Neural progenitor cell (in vitro differentiated cells): Measurements from ENCODE around the gene BLOC1S4.

Experiments
- EZH2 ChIP-seq: fragments of 200-600 bp; sonication (generic); IDR thresholded peaks from 2 replicates; pipeline ENCODE4 v1.6.1; 2017; ENCODE audit warnings: antibody characterized with exemption, mild to moderate bottlenecking, moderate library complexity
- EZH2phosphoT487 ChIP-seq: fragments of 200-600 bp; sonication (generic); IDR thresholded peaks from 2 replicates; pipeline ENCODE4 v1.6.1; 2017; ENCODE audit warnings: antibody characterized with exemption
- TF ChIP-seq, protein P1 (sequence below): fragments of 200-600 bp; sonication (generic); IDR thresholded peaks from 2 replicates; pipeline ENCODE4 v1.5.1; 2017; ENCODE audit warnings: antibody characterized with exemption, mild to moderate bottlenecking

DNA sequence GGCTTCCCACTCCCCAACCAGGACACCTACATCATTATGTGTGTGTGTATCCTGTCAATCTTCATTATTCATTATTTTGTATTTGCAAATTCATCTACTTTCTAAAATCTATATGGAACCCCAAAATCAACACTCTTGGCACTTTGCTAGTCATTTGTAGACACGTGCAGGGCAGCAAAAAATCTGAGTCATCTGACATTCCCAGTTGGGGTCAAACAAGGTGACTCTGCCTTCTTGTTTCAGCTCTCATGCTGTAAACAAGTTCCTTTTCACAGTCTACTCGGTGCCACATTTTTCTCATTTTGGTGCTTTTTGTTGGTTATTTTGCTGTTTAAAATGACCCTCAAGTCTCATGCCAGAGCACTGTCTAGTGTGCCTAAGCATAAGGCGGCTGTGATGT, 12.2 kb upstream of the BLOC1S4 start:
- TF ChIP-seq EZH2 (no peak), EZH2phosphoT487 (no peak)
- TF ChIP-seq, protein P1, sequence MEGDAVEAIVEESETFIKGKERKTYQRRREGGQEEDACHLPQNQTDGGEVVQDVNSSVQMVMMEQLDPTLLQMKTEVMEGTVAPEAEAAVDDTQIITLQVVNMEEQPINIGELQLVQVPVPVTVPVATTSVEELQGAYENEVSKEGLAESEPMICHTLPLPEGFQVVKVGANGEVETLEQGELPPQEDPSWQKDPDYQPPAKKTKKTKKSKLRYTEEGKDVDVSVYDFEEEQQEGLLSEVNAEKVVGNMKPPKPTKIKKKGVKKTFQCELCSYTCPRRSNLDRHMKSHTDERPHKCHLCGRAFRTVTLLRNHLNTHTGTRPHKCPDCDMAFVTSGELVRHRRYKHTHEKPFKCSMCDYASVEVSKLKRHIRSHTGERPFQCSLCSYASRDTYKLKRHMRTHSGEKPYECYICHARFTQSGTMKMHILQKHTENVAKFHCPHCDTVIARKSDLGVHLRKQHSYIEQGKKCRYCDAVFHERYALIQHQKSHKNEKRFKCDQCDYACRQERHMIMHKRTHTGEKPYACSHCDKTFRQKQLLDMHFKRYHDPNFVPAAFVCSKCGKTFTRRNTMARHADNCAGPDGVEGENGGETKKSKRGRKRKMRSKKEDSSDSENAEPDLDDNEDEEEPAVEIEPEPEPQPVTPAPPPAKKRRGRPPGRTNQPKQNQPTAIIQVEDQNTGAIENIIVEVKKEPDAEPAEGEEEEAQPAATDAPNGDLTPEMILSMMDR, result no peak
